AG09309 (cell line): ENCODE data around the gene MYORG.
"Not testable (repeated sequence)": the region's sequence is repeated elsewhere in the genome, so short reads cannot be mapped to it uniquely, and the experiment has no call there.

Experiments used
- DNase-seq: peaks from one replicate; pipeline ENCODE4 v3.0.0-alpha.2; 2010; ENCODE audit warnings: low read depth
- H3K4me3 ChIP-seq: 2 replicates; pipeline ENCODE4 v1.5.1; 2011; ENCODE audit warnings: mild to moderate bottlenecking, low read depth, low read length, moderate library complexity; ENCODE audit not compliant: control insufficient read depth
- CTCF ChIP-seq: IDR thresholded peaks from 2 replicates; pipeline ENCODE4 v1.5.1; 2011; ENCODE audit warnings: mild to moderate bottlenecking, low read depth, low read length, inconsistent platforms; ENCODE audit not compliant: insufficient read depth, control insufficient read depth; ENCODE audit errors: missing control alignments

The MYORG gene

GRCh38 chr9:34362614-34363214 lies 14.0 kb downstream of the MYORG start:
- H3K4me3 ChIP-seq: no peak overlapping the region
- TF ChIP-seq CTCF: no peak
- DNase-seq: no peak

GRCh38 chr9:34352957-34353356 lies 23.7 kb downstream of the MYORG start:
- not testable (repeated sequence) for DNase-seq, H3K4me3 ChIP-seq

GRCh38 chr9:34352122-34352652 lies 24.5 kb downstream of the MYORG start:
- DNase-seq, H3K4me3 ChIP-seq: not testable (repeated sequence)

GRCh38 chr9:34349324-34349723 lies 27.4 kb downstream of the MYORG start:
- DNase-seq: no peak
- no peak overlapping the region for H3K4me3 ChIP-seq
- TF ChIP-seq CTCF: no peak

- no peak for TF ChIP-seq CTCF
- no peak for DNase-seq
- no peak overlapping the region for H3K4me3 ChIP-seq
Measured at GRCh38 chr9:34347800-34348158, 28.9 kb downstream of the MYORG start.

- no peak overlapping the region for H3K4me3 ChIP-seq
- DNase-seq: no peak
- TF ChIP-seq CTCF: no peak
Measured at GRCh38 chr9:34346873-34347799, 29.6 kb downstream of the MYORG start.

GRCh38 chr9:34343605-34344004 lies 33.1 kb downstream of the MYORG start:
- no peak for DNase-seq
- no peak overlapping the region for H3K4me3 ChIP-seq
- no peak for TF ChIP-seq CTCF
